Mesodermal cell (in vitro differentiated cells): ENCODE measurements around the gene UBTD2.

Experiments
- H3K27ac ChIP-seq: 2 replicates; pipeline ENCODE4 v1.7.0; 2013; ENCODE audit warnings: mild to moderate bottlenecking, low read depth, low read length, moderate library complexity; ENCODE audit not compliant: severe bottlenecking
- H3K36me3 ChIP-seq: 2 replicates; pipeline ENCODE4 v1.7.1; 2013; ENCODE audit warnings: mild to moderate bottlenecking, low read length, moderate library complexity; ENCODE audit not compliant: control insufficient read depth, insufficient read depth
- H3K4me1 ChIP-seq: one replicate; pipeline ENCODE4 v1.7.1; 2013; ENCODE audit warnings: mild to moderate bottlenecking, low read length; ENCODE audit not compliant: insufficient read depth, control insufficient read depth, poor library complexity, severe bottlenecking
- H3K4me3 ChIP-seq: 2 replicates; pipeline ENCODE4 v1.7.0; 2013; ENCODE audit warnings: low read length, control low read depth, mild to moderate bottlenecking; ENCODE audit not compliant: insufficient read depth, poor library complexity, severe bottlenecking; ENCODE audit errors: extremely low read depth
- H3K9me3 ChIP-seq: 2 replicates; pipeline ENCODE4 v1.7.1; 2013; ENCODE audit warnings: mild to moderate bottlenecking, low read length, moderate library complexity; ENCODE audit not compliant: control insufficient read depth
- whole genome bisulfite sequencing, 2 experiments: methylation state at CpG; one replicate each; pipeline ENCODE4 v1.1.5; 2013; ENCODE audit warnings: missing lambda C conversion rate in 2 of 2; ENCODE audit not compliant: insufficient coverage in 2 of 2; 5-methylcytosine and 5-hydroxymethylcytosine counted together

UBTD2 gene

GRCh38 chr5:172180936-172181335 is 102.6 kb downstream of the UBTD2 start:
- Histone ChIP-seq H3K27ac (no peak overlapping the region), H3K4me1 (peaks cover 33% of the 10 kb centered on the region), H3K9me3 (no peaks in the 10 kb centered on the region), H3K36me3 (peaks cover 41% of the 10 kb centered on the region), H3K4me3 (no peak overlapping the region)
- 96 to 99% methylated on average over 6 to 8 of the region's 9 CpGs for WGBS, 2 experiments

- H3K4me3 ChIP-seq = no peak overlapping the region
- peaks cover 27% of the 10 kb centered on the region for H3K36me3 ChIP-seq
- peak overlapping the region; percentile 66 for H3K27ac ChIP-seq
- H3K9me3 ChIP-seq = no peaks in the 10 kb centered on the region
- 56% methylated on average over 9 to 17 of the region's 18 CpGs for WGBS, 2 experiments
- H3K4me1 ChIP-seq = peaks cover 28% of the 10 kb centered on the region
Measured at GRCh38 chr5:172178991-172179989, 104.3 kb downstream of the UBTD2 start.

GRCh38 chr5:172178301-172178987 is 105.1 kb downstream of the UBTD2 start:
- Histone ChIP-seq H3K27ac (no peak overlapping the region), H3K36me3 (peaks cover 25% of the 10 kb centered on the region), H3K4me3 (no peak overlapping the region), H3K4me1 (peaks cover 23% of the 10 kb centered on the region), H3K9me3 (no peaks in the 10 kb centered on the region)
- 75% methylated on average over 9 to 15 of the region's 18 CpGs for WGBS, 2 experiments

- H3K4me1 ChIP-seq = peaks cover 29% of the 10 kb centered on the region
- no peaks in the 10 kb centered on the region for H3K9me3 ChIP-seq
- no peak overlapping the region for H3K4me3 ChIP-seq
- 88 to 98% methylated on average over 4 to 6 of the region's 7 CpGs for WGBS, 2 experiments
- no peak overlapping the region for H3K27ac ChIP-seq
- peaks cover 19% of the 10 kb centered on the region for H3K36me3 ChIP-seq
Measured at GRCh38 chr5:172177176-172177575, 106.4 kb downstream of the UBTD2 start.

- Histone ChIP-seq H3K9me3 (no peaks in the 10 kb centered on the region), H3K27ac (no peak overlapping the region), H3K4me1 (peaks cover 29% of the 10 kb centered on the region), H3K4me3 (no peak overlapping the region), H3K36me3 (peaks cover 16% of the 10 kb centered on the region)
- WGBS, 2 experiments = 78 to 82% methylated on average over 6 to 7 of the region's 7 CpGs
Measured at GRCh38 chr5:172175263-172175719, 108.3 kb downstream of the UBTD2 start.

- Histone ChIP-seq H3K4me1 (peaks cover 22% of the 10 kb centered on the region), H3K36me3 (peaks cover 16% of the 10 kb centered on the region), H3K27ac (peak overlapping the region; percentile 10), H3K4me3 (no peak overlapping the region), H3K9me3 (no peaks in the 10 kb centered on the region)
- WGBS, 2 experiments = 90 to 94% methylated on average over 4 to 9 of the region's 12 CpGs
Measured at GRCh38 chr5:172173564-172174153, 109.9 kb downstream of the UBTD2 start.

GRCh38 chr5:172172912-172173563 is 110.5 kb downstream of the UBTD2 start:
- Histone ChIP-seq H3K36me3 (peaks cover 16% of the 10 kb centered on the region), H3K4me1 (peaks cover 24% of the 10 kb centered on the region), H3K9me3 (no peaks in the 10 kb centered on the region), H3K4me3 (no peak overlapping the region), H3K27ac (peak overlapping the region; percentile 10)
- 75 to 85% methylated on average over 9 to 11 of the region's 12 CpGs for WGBS, 2 experiments

GRCh38 chr5:172171118-172171517 is 112.4 kb downstream of the UBTD2 start:
- no peaks in the 10 kb centered on the region for H3K9me3 ChIP-seq
- peaks cover 21% of the 10 kb centered on the region for H3K36me3 ChIP-seq
- no peak overlapping the region for H3K27ac ChIP-seq
- H3K4me1 ChIP-seq = peaks cover 22% of the 10 kb centered on the region
- no peak overlapping the region for H3K4me3 ChIP-seq
- WGBS, 2 experiments = 86% methylated on average over 3 to 7 of the region's 8 CpGs

GRCh38 chr5:172170251-172170701 is 113.3 kb downstream of the UBTD2 start:
- 91% methylated on average over 8 of the region's 9 CpGs for WGBS, 2 experiments
- Histone ChIP-seq H3K4me3 (no peak overlapping the region), H3K27ac (no peak overlapping the region), H3K4me1 (peaks cover 19% of the 10 kb centered on the region), H3K9me3 (no peaks in the 10 kb centered on the region), H3K36me3 (peaks cover 24% of the 10 kb centered on the region)

GRCh38 chr5:172169216-172169615 is 114.3 kb downstream of the UBTD2 start:
- no peak overlapping the region for H3K4me3 ChIP-seq
- H3K27ac ChIP-seq = no peak overlapping the region
- H3K36me3 ChIP-seq = peaks cover 24% of the 10 kb centered on the region
- H3K4me1 ChIP-seq = peaks cover 25% of the 10 kb centered on the region
- 78 to 80% methylated on average over 2 of the region's 2 CpGs for WGBS, 2 experiments
- no peaks in the 10 kb centered on the region for H3K9me3 ChIP-seq
